Loucy (cell line): ENCODE results near the gene ASB11.

Experiments used
- H2AFZ ChIP-seq: fragments of 200-600 bp; sonication (generic); 2 replicates; pipeline ENCODE4 v1.6.0; 2016; ENCODE audit warnings: antibody characterized with exemption, mild to moderate bottlenecking, low read length, moderate library complexity
- H3F3A ChIP-seq: fragments of 200-600 bp; 2 replicates; pipeline ENCODE4 v1.6.0; 2016; ENCODE audit warnings: antibody characterized with exemption, low read depth, mild to moderate bottlenecking
- H3K27me3 ChIP-seq: fragments of 200-600 bp; sonication (generic); 2 replicates; pipeline ENCODE4 v1.6.1; 2014; ENCODE audit warnings: low read length, mild to moderate bottlenecking; ENCODE audit not compliant: insufficient read depth, poor library complexity, severe bottlenecking
- H3K36me3 ChIP-seq: fragments of 200-600 bp; sonication (generic); 2 replicates; pipeline ENCODE4 v1.6.1; 2016; ENCODE audit warnings: low read length; ENCODE audit not compliant: insufficient read depth
- H3K4me1 ChIP-seq: fragments of 200-600 bp; sonication (generic); 2 replicates; pipeline ENCODE4 v1.5.1; 2014; ENCODE audit warnings: low read length, mild to moderate bottlenecking; ENCODE audit not compliant: insufficient read depth, poor library complexity, severe bottlenecking
- H3K4me2 ChIP-seq: fragments of 200-600 bp; sonication (generic); 2 replicates; pipeline ENCODE4 v1.6.0; 2014; ENCODE audit warnings: antibody characterized with exemption, low read length, low read depth, mild to moderate bottlenecking; ENCODE audit not compliant: poor library complexity, severe bottlenecking
- H3K4me3 ChIP-seq: fragments of 200-600 bp; sonication (generic); 2 replicates; pipeline ENCODE4 v1.5.1; 2014; ENCODE audit warnings: low read length, mild to moderate bottlenecking, mixed read lengths; ENCODE audit not compliant: poor library complexity, severe bottlenecking
- H3K79me2 ChIP-seq: fragments of 200-600 bp; sonication (generic); 2 replicates; pipeline ENCODE4 v1.6.1; 2014; ENCODE audit warnings: low read length; ENCODE audit not compliant: insufficient read depth
- H3K9ac ChIP-seq: fragments of 200-600 bp; sonication (generic); 2 replicates; pipeline ENCODE4 v1.6.0; 2014; ENCODE audit warnings: mild to moderate bottlenecking, low read depth, low read length, moderate library complexity; ENCODE audit not compliant: poor library complexity, severe bottlenecking
- H3K9me2 ChIP-seq: fragments of 200-600 bp; sonication (generic); replicated peaks from 2 replicates; pipeline ENCODE4 v1.6.1; 2016; ENCODE audit warnings: low read depth, low read length, mixed read lengths
- H3K9me3 ChIP-seq: fragments of 200-600 bp; sonication (generic); 2 replicates; pipeline ENCODE4 v1.6.1; 2014; ENCODE audit warnings: mild to moderate bottlenecking, antibody characterized with exemption, low read length, low read depth; ENCODE audit not compliant: insufficient read depth
- H4K20me1 ChIP-seq: fragments of 200-600 bp; sonication (generic); 2 replicates; pipeline ENCODE4 v1.6.0; 2014; ENCODE audit warnings: antibody characterized with exemption, low read length, mild to moderate bottlenecking; ENCODE audit not compliant: insufficient read depth, poor library complexity, severe bottlenecking
- CTCF ChIP-seq: fragments of 200-600 bp; sonication (generic); conservative IDR thresholded peaks from 2 replicates; pipeline ENCODE4 v1.5.1; 2014; ENCODE audit warnings: mild to moderate bottlenecking, antibody characterized with exemption, low read length
- EZH2phosphoT487 ChIP-seq: fragments of 200-600 bp; IDR thresholded peaks from 2 replicates; pipeline ENCODE4 v1.6.1; 2018; ENCODE audit warnings: antibody characterized with exemption, mild to moderate bottlenecking, moderate library complexity, borderline replicate concordance

The ASB11 gene

GRCh38 chrX:15356444-15356843, 41.0 kb upstream of the ASB11 start:
- H3K9me2 ChIP-seq = no peaks in the 10 kb centered on the region
- no peak overlapping the region for H3K4me3 ChIP-seq
- no peaks in the 10 kb centered on the region for H4K20me1 ChIP-seq
- no peak overlapping the region for H3K9ac ChIP-seq
- no peaks in the 10 kb centered on the region for H3K27me3 ChIP-seq
- H3K9me3 ChIP-seq = no peaks in the 10 kb centered on the region
- TF ChIP-seq EZH2phosphoT487 (no peak), CTCF (no peak)
- H3K36me3 ChIP-seq = no peaks in the 10 kb centered on the region
- no peak overlapping the region for H2AFZ ChIP-seq
- H3K79me2 ChIP-seq = no peaks in the 10 kb centered on the region
- no peak overlapping the region for H3K4me2 ChIP-seq
- H3F3A ChIP-seq = no peaks in the 10 kb centered on the region
- H3K4me1 ChIP-seq = no peaks in the 10 kb centered on the region

DNA sequence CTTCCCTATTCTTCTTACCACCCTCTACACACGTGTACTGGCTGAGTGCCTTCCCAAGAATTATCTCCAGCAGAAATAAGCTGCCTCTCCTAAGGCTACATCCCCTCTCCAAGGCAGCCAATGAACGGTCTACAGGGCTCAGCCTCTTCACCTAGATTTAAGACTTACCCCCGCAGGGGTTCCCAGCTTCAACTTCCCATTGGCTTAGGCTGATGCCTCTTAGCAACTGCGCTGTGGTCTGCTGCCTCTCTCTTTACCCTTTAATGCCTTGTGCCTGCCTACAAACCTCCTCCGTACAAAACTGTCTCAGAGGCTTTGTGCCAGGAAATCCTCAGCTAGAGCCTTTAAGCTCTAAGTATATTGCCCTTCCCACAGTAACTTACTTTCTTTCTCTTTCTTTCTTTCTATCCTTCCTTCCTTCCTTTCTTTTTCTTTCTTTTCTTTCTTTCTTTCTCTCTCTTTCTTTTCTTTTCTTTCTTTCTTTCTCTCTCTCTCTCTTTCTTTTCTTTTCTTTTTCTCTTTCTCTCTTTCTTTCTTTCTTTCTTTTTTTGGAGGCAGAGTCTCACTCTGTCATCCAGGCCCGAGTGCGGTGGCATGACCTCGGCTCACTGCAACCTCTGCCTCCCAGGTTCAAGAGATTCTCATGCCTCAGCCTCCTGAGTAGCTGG, 35.0 kb upstream of the ASB11 start:
- TF ChIP-seq CTCF = no peak
- TF ChIP-seq EZH2phosphoT487 = no peak
- Histone ChIP-seq H2AFZ (peak overlapping the region; percentile 12; the same call in 1 of the 2 replicates), H3F3A (no peaks in the 10 kb centered on the region), H3K9ac (no peak overlapping the region), H3K79me2 (no peaks in the 10 kb centered on the region), H3K9me3 (no peaks in the 10 kb centered on the region), H3K27me3 (no peaks in the 10 kb centered on the region), H3K4me1 (no peaks in the 10 kb centered on the region), H3K9me2 (no peaks in the 10 kb centered on the region), H4K20me1 (no peaks in the 10 kb centered on the region), H3K36me3 (no peaks in the 10 kb centered on the region), H3K4me2 (no peak overlapping the region), H3K4me3 (no peak overlapping the region)

DNA sequence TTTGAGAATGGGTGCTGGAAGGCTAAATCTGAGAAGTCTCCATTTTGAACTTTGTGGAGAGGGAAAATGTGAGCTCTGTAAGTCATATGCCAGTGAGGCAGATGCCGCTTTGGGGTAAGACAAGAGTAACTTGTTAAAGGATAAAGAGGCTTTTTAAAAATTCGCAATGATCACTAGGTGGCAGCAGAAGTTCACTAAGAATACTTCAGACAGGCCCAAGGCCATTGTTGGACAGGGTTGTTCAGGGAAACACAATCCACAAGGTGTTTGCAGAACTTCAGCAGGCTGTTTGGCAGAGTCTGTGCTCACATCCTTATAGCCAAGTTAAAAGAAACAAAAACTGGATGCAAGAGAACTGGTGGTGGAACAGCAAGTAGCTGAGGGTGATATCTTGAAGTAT, 33.6 kb upstream of the ASB11 start:
- Histone ChIP-seq H3K36me3 (no peaks in the 10 kb centered on the region), H3K27me3 (no peaks in the 10 kb centered on the region), H3K9ac (no peak overlapping the region), H3K4me3 (no peak overlapping the region), H4K20me1 (no peaks in the 10 kb centered on the region), H3K9me2 (no peaks in the 10 kb centered on the region), H3K79me2 (no peaks in the 10 kb centered on the region), H3K9me3 (no peaks in the 10 kb centered on the region), H3F3A (no peaks in the 10 kb centered on the region), H2AFZ (0 out of 2 replicates have a peak overlapping the region, but pooled peaks have one; percentile 49), H3K4me2 (no peak overlapping the region), H3K4me1 (no peaks in the 10 kb centered on the region)
- TF ChIP-seq CTCF (peak; percentile 60), EZH2phosphoT487 (no peak)
